ENCODE measurements around the gene IP6K2.
"Not testable (repeated sequence)": the region's sequence is repeated elsewhere in the genome, so short reads cannot be mapped to it uniquely, and the experiment has no call there.

IP6K2 gene

GRCh38 chr3:48725185-48725855 lies 8.3 kb upstream of the IP6K2 start:
- not testable (repeated sequence) for DNase-seq

DNA sequence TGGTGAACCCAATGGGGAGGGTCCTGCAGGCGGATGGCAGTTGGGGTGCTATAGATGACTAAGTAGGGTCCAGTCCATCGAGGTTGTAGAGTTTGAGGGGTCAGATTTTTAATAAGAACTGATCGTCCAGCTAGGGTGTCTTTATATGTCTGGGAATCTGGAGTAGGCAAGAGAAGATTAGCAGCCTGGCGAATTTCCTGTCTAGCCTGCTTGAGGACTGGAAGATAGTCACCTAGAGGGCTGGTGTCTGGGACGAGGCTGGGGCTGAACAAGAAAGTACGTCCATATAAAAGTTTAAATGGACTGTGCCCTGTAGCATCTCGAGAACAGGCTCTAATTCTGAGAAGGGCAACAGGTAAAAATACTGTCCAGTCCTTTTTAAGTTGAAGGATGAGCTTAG lies 6.7 kb upstream of the IP6K2 start:
- DNase-seq = no peak

DNA sequence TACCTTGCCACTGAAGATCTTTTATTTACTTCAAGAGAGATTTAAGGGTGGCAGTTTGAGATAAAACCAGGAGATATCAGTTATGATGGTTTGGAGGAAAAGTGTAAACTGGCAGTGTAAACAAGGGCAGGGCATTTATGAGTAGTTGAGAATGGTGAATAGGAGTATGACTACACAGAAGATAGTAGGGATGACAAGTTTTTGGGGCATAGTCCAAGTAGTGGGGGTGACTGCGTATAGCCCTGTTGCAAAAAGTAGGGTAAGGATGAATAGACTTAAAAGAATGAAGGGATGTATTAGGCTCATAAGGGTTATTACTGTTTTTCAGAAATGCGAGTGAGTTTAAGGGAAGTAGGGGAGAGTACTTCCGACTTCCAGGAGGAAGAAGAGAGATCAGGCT lies 6.3 kb upstream of the IP6K2 start:
- DNase-seq = not testable (repeated sequence)

DNA sequence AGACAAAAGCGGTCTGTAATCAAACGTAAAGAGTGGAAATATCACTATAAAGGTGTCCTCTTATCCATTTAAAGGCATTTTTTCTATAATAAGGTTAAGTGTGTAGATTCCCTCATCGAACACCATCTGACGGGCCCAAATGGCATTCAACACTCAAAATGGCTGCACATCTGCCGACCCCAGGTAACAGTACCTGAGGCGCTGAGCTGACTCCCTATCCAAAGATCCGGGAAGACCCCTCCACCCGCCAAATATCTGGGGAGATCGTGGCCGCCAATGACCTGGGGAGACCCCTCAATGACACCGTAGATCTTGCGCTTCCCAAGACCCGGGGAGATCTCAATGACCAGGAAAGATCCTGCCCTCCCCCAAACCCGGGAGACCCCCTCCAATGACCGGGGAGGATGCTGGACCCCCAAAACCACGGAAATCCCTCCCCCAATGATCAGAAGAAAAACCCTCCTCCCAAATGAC lies 476 bp downstream of the IP6K2 start:
- DNase-seq = peak; percentile 4 to 6

DNA sequence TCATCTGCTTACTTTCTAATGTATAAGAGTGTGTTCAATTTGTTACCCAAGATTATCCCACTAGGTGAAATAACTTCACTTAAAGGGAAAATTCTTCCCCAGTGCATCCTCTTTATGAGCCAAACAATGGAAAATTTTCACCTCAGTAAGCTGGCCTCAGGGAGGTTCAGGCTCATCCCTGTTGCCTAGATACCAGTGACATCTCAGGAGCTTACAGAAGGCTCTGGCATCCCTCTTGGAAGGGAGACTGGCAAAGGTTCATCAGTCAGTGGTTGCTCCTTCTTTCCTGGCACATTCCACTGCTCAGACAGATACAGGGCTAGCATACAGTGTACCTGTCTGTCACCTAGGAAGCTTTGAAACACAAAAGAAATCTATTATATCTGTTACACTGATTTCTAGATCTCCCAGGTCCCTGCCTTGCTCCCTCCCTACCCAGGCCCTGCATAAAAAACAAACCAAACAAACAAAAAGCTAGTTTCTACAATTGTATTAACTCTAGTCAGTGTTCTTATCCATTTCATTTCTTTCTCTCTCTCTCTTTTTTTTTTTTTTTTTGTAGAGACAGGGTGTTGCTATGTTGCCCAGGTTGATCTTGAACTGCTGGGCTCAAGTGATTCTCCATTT lies 1.7 kb downstream of the IP6K2 start:
- DNase-seq = no peak

DNA sequence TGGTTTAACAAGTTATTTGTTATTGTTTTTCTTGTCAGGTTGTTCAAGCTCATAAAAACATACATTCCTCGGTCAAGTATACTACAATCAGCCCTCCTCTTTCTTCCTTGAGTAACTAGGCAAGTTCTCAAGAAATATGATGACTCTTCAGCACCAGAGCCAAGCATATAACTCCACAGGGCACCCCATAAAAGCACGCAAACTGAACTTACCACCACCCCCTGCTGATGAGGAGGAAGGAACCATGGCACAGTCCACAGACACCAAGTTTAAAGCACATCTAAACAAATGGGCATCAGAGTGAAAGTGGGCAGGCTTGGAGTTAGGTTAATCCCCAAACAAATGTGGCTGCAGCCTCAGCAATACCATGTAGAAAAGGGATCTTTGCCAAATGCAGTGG lies 5.3 kb downstream of the IP6K2 start:
- DNase-seq = no peak

DNA sequence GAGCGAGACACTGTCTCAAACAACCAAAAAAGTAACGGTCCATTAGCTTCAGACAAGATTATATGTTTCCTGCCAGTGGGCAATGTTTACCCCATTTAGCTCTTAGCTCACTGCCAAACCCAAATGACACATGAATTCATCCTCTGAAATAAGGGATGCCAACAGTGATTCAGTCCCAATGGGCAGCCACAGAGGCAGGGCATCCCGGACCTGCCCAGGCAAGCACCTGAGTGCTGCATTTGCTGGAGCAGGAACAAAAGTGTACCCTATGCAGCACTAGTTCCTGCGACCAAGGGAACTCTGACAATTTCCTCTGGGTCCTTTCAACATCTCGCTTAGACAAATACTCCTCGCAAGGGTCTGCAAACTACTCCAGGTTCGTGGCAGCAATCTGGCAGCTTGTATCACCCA lies 8.0 kb downstream of the IP6K2 start:
- no peak for DNase-seq

- DNase-seq = no peak
These were observed 8.5 kb downstream of the IP6K2 start for GRCh38 chr3:48708481-48708889.

- no peak for DNase-seq
These were observed 9.9 kb downstream of the IP6K2 start for GRCh38 chr3:48707157-48707556.

GRCh38 chr3:48702320-48702920 lies 14.6 kb downstream of the IP6K2 start:
- DNase-seq = no peak

DNA sequence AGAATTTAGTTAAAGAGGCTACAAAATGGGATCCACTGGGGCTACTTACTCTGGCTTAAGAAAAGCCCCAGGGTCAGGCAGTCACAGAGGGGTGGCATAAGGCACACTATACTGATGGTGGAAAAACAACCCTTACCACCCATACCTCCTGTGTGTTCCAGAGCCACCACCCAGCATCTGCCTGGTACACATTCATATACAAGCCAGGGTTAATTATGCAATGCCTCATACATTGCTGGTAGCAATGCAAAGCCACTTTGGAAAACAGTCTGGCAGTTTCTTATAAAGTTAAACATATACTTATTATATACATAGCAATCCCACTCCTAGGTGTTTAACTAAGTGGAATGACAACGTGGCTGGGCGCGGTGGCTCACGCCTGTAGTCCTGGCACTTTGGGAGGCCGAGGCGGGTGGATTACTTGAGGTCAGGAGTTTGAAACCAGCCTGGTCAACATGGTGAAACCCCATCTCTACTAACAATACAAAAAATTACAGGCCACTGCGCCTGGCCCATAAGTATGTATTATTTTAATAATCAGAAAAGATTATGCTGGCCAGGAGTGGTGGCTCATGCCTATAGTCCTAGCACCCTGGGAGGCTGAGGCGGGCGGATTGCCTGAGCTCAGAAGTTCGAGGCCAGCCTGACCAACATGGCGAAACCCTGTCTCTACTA lies 16.2 kb downstream of the IP6K2 start:
- DNase-seq = no peak

GRCh38 chr3:48698891-48699290 lies 18.1 kb downstream of the IP6K2 start:
- no peak for DNase-seq

GRCh38 chr3:48697952-48698351 lies 19.1 kb downstream of the IP6K2 start:
- no peak for DNase-seq

- DNase-seq = no peak
These were observed 20.4 kb downstream of the IP6K2 start for GRCh38 chr3:48696601-48697000.

DNA sequence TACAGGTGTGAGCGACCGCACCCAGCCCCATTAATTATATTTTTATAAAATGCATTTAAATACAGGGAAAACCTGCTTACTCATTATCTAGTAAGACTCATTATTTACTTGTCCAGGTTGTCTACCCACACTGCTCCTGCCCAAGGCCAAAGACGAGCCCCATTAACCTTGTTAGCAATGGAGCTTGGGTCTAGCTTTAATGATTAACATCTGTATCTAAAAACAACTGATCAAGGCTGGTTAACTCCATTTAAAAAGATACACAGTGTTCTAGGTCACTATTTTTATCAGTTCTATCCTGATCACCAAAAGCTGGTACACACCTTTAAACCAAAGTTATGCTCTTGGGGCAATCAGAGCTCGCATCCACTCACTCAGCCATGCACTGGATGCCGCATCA lies 20.9 kb downstream of the IP6K2 start:
- DNase-seq = no peak

- DNase-seq = no peak
These were observed 21.6 kb downstream of the IP6K2 start for GRCh38 chr3:48695393-48695753.

- DNase-seq = no peak
These were observed 22.2 kb downstream of the IP6K2 start for GRCh38 chr3:48694610-48695392.

DNA sequence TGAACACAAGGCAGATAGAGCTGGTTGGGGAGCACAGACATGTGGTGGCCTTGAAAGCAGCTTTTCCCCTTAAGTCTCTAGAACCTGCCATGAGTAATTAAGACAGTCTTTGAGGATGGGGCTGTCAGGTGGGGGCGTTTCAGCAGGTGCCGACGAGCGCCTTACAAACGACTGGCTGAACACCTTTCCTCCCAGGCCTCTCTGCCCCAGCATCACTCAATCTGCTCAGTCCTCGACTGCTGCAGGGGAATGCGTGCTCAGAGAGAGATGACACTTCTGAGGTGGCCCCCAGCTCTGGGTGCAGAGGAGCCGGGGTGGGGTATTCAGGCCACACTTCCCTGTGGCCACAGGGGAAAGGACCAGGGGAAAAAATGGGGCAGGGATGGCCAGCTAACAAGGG lies 23.2 kb downstream of the IP6K2 start:
- DNase-seq = no peak

GRCh38 chr3:48692551-48692950 lies 24.5 kb downstream of the IP6K2 start:
- no peak for DNase-seq

DNA sequence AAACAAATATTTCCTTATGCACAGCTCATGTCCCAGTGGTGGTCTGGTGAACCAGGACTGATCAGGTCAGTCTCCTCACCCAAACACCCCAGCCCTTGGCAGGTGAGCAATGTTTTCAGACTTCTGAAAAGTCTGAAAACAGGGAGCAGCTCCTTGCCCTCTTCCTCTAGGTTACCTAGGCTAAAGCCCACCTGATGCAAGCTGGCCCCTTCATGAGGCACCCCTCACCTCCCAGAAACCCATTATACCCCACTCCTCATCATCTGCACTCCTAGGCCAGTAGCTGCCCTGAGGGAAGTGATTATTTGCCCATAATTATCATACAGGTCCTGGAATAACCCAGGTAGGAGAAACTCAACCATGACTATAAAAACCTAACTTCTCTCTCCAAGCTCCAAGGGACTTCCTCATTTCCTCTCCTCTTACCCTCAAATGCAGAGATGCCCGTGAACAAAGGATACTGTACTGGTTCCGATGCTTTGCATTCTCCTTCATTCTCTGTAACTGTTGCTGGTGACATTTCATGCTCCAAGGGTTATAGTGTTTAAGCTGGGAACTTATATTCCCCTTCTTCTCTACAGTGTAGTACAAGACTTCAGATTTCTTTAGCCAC lies 26.1 kb downstream of the IP6K2 start:
- DNase-seq = no peak

- DNase-seq = no peak
These were observed 27.6 kb downstream of the IP6K2 start for GRCh38 chr3:48689384-48689783.

DNA sequence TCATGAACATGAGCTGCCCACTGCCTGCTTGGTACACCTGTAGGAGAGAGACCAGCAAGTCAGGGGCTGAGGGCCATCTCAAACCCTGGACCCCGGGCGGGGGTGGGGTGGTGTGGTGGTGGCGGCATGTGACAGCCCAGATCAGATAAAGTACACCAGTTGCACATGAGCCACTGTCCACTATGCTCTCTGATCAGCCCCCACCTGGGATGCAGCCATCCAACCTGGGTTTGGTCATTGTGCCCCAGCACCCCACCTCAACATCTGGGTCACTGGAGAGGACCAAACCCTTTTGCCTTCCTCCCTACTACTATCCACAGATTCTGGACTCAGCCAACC lies 28.3 kb downstream of the IP6K2 start:
- DNase-seq = no peak
